ENCODE data around the gene ERCC6L2.

Gene ERCC6L2

GRCh38 chr9:95980262-95981125 is 105.0 kb downstream of the ERCC6L2 start:
- Histone ChIP-seq H4K20me1 (ENCODE audit: insufficient read depth, low read length) (no peaks in the 10 kb centered on the region), H3F3A (ENCODE audit: insufficient read depth, low read length) (no peaks in the 10 kb centered on the region), H3K4me1 (ENCODE audit: insufficient read depth, low read length, severe bottlenecking) (peaks cover 28% of the 10 kb centered on the region), H3K27ac (ENCODE audit: low read depth, low read length, poor library complexity, severe bottlenecking) (peak overlapping the region; percentile 81), H3K79me2 (ENCODE audit: insufficient read depth, low read length) (no peaks in the 10 kb centered on the region), H3K4me2 (ENCODE audit: low read length) (no peak overlapping the region), H3K36me3 (ENCODE audit: insufficient read depth, low read length) (peaks cover 6% of the 10 kb centered on the region), H3K9me2 (ENCODE audit: low read depth, low read length) (no peaks in the 10 kb centered on the region), H3K27me3 (ENCODE audit: insufficient read depth, low read length) (no peaks in the 10 kb centered on the region), H3K9me3 (ENCODE audit: low read length) (no peaks in the 10 kb centered on the region), H2AFZ (ENCODE audit: low read length) (no peak overlapping the region), H3K4me3 (ENCODE audit: low read depth, low read length, poor library complexity, severe bottlenecking) (no peak overlapping the region), H3K9ac (ENCODE audit: low read length) (no peak overlapping the region)
- TF ChIP-seq, protein P1, sequence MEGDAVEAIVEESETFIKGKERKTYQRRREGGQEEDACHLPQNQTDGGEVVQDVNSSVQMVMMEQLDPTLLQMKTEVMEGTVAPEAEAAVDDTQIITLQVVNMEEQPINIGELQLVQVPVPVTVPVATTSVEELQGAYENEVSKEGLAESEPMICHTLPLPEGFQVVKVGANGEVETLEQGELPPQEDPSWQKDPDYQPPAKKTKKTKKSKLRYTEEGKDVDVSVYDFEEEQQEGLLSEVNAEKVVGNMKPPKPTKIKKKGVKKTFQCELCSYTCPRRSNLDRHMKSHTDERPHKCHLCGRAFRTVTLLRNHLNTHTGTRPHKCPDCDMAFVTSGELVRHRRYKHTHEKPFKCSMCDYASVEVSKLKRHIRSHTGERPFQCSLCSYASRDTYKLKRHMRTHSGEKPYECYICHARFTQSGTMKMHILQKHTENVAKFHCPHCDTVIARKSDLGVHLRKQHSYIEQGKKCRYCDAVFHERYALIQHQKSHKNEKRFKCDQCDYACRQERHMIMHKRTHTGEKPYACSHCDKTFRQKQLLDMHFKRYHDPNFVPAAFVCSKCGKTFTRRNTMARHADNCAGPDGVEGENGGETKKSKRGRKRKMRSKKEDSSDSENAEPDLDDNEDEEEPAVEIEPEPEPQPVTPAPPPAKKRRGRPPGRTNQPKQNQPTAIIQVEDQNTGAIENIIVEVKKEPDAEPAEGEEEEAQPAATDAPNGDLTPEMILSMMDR (IDR thresholded peaks at IDR 0.05; ENCODE audit: low read length): no peak
- TF ChIP-seq EZH2 (IDR thresholded peaks at IDR 0.05; ENCODE audit: borderline replicate concordance, low read length): no peak

- no peaks in the 10 kb centered on the region for H3K9me2 ChIP-seq (ENCODE audit: low read depth, low read length)
- peaks cover 28% of the 10 kb centered on the region for H3K4me1 ChIP-seq (ENCODE audit: insufficient read depth, low read length, severe bottlenecking)
- H3K9me3 ChIP-seq (ENCODE audit: low read length): no peaks in the 10 kb centered on the region
- no peaks in the 10 kb centered on the region for H4K20me1 ChIP-seq (ENCODE audit: insufficient read depth, low read length)
- peak overlapping the region; percentile 81 for H3K27ac ChIP-seq (ENCODE audit: low read depth, low read length, poor library complexity, severe bottlenecking)
- no peaks in the 10 kb centered on the region for H3F3A ChIP-seq (ENCODE audit: insufficient read depth, low read length)
- H3K27me3 ChIP-seq (ENCODE audit: insufficient read depth, low read length): no peaks in the 10 kb centered on the region
- no peak overlapping the region for H2AFZ ChIP-seq (ENCODE audit: low read length)
- H3K9ac ChIP-seq (ENCODE audit: low read length): peak overlapping the region; percentile 23; the same call in 1 of the 2 replicates
- H3K36me3 ChIP-seq (ENCODE audit: insufficient read depth, low read length): peaks cover 9% of the 10 kb centered on the region
- TF ChIP-seq, protein P1 (IDR thresholded peaks at IDR 0.05; ENCODE audit: low read length): no peak
- no peak for TF ChIP-seq EZH2 (IDR thresholded peaks at IDR 0.05; ENCODE audit: borderline replicate concordance, low read length)
- H3K79me2 ChIP-seq (ENCODE audit: insufficient read depth, low read length): no peaks in the 10 kb centered on the region
- H3K4me2 ChIP-seq (ENCODE audit: low read length): peak overlapping the region; percentile 51; the same call in 1 of the 2 replicates
- H3K4me3 ChIP-seq (ENCODE audit: low read depth, low read length, poor library complexity, severe bottlenecking): peak overlapping the region; percentile 25
Observed at GRCh38 chr9:95981761-95982390, 106.4 kb downstream of the ERCC6L2 start.

DNA sequence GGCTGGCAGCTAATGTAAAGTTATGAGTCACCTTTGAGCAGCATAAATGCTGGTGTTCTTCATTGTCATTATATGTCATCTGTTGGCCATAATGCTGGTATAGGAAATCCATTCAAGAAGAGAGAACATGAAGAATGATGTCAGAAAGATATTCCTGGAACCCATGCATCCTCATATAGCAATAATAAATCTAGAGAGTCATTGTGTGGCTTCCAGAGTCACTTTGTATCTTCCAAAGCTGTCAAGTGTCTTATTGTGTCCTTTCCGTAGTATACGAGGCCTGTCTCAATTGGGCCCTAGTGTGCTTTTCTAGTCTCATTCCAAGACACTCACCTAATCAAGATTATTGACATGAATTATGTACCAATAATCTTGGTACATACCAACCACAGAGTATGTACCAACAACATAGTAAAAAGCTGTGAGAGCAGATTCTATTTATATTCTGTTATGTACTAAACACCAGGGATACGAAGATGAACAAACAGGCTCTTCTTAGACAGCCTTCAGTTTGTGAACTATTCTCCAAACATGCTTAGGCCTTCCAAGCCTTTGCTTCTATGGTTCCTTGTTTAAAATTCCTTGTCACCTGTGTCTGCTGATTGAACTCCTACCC is 110.1 kb downstream of the ERCC6L2 start:
- Histone ChIP-seq H3K79me2 (ENCODE audit: insufficient read depth, low read length) (no peaks in the 10 kb centered on the region), H3K9me3 (ENCODE audit: low read length) (no peaks in the 10 kb centered on the region), H3F3A (ENCODE audit: insufficient read depth, low read length) (no peaks in the 10 kb centered on the region), H2AFZ (ENCODE audit: low read length) (no peak overlapping the region), H3K9me2 (ENCODE audit: low read depth, low read length) (no peaks in the 10 kb centered on the region), H4K20me1 (ENCODE audit: insufficient read depth, low read length) (no peaks in the 10 kb centered on the region), H3K27ac (ENCODE audit: low read depth, low read length, poor library complexity, severe bottlenecking) (no peak overlapping the region), H3K4me3 (ENCODE audit: low read depth, low read length, poor library complexity, severe bottlenecking) (no peak overlapping the region), H3K36me3 (ENCODE audit: insufficient read depth, low read length) (peaks cover 9% of the 10 kb centered on the region), H3K27me3 (ENCODE audit: insufficient read depth, low read length) (no peaks in the 10 kb centered on the region), H3K4me2 (ENCODE audit: low read length) (no peak overlapping the region), H3K4me1 (ENCODE audit: insufficient read depth, low read length, severe bottlenecking) (peaks cover 27% of the 10 kb centered on the region), H3K9ac (ENCODE audit: low read length) (no peak overlapping the region)
- TF ChIP-seq, protein P1 (IDR thresholded peaks at IDR 0.05; ENCODE audit: low read length): no peak
- TF ChIP-seq EZH2 (IDR thresholded peaks at IDR 0.05; ENCODE audit: borderline replicate concordance, low read length): no peak

Data from OCI-LY1 (cell line).